Gastroesophageal sphincter (tissue), 3 donors: ENCODE results near the gene TOMM20.

Experiments
- EP300 ChIP-seq: sonication (generic); formaldehyde crosslinking; IDR thresholded peaks from one replicate; pipeline ENCODE4 v1.6.1; 2017; ENCODE audit warnings: antibody characterized with exemption, mild to moderate bottlenecking
- POLR2A ChIP-seq, 2 donors: fragments of 450-650 bp; IDR thresholded peaks; one replicate each; pipeline ENCODE4 v1.6.1; 2017; ENCODE audit warnings: antibody characterized with exemption in 2 of 2, mild to moderate bottlenecking in 2 of 2, moderate library complexity in 1 of 2
- TF ChIP-seq, protein P1 (sequence below), 4 experiments: fragments of 200-600 bp in 2 of 4; fragments of 450-650 bp in 2 of 4; sonication (generic) in 1 of 4; IDR thresholded peaks; one replicate each; pipeline ENCODE4 v1.5.1; 2017 to 2019; ENCODE audit warnings: antibody characterized with exemption in 4 of 4, mild to moderate bottlenecking in 2 of 4, moderate library complexity in 2 of 4

GRCh38 chr1:235147269-235147668 is 18.6 kb upstream of the TOMM20 start:
- TF ChIP-seq, protein P1, sequence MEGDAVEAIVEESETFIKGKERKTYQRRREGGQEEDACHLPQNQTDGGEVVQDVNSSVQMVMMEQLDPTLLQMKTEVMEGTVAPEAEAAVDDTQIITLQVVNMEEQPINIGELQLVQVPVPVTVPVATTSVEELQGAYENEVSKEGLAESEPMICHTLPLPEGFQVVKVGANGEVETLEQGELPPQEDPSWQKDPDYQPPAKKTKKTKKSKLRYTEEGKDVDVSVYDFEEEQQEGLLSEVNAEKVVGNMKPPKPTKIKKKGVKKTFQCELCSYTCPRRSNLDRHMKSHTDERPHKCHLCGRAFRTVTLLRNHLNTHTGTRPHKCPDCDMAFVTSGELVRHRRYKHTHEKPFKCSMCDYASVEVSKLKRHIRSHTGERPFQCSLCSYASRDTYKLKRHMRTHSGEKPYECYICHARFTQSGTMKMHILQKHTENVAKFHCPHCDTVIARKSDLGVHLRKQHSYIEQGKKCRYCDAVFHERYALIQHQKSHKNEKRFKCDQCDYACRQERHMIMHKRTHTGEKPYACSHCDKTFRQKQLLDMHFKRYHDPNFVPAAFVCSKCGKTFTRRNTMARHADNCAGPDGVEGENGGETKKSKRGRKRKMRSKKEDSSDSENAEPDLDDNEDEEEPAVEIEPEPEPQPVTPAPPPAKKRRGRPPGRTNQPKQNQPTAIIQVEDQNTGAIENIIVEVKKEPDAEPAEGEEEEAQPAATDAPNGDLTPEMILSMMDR (IDR thresholded peaks at IDR 0.05) = no peak
- TF ChIP-seq POLR2A (IDR thresholded peaks at IDR 0.05) (no peak), EP300 (no peak)
